GM18870 (cell line): ENCODE measurements around the gene MRPS14.
"Not testable (repeated sequence)": the region's sequence is repeated elsewhere in the genome, so short reads cannot be mapped to it uniquely, and the experiment has no call there.

Source experiments
- ATAC-seq: cut with Tn5 transposase; IDR thresholded peaks from one replicate; pipeline ENCODE4 v1.9.1; 2021; ENCODE audit warnings: moderate library complexity; ENCODE audit not compliant: unreplicated experiment

Gene MRPS14

DNA sequence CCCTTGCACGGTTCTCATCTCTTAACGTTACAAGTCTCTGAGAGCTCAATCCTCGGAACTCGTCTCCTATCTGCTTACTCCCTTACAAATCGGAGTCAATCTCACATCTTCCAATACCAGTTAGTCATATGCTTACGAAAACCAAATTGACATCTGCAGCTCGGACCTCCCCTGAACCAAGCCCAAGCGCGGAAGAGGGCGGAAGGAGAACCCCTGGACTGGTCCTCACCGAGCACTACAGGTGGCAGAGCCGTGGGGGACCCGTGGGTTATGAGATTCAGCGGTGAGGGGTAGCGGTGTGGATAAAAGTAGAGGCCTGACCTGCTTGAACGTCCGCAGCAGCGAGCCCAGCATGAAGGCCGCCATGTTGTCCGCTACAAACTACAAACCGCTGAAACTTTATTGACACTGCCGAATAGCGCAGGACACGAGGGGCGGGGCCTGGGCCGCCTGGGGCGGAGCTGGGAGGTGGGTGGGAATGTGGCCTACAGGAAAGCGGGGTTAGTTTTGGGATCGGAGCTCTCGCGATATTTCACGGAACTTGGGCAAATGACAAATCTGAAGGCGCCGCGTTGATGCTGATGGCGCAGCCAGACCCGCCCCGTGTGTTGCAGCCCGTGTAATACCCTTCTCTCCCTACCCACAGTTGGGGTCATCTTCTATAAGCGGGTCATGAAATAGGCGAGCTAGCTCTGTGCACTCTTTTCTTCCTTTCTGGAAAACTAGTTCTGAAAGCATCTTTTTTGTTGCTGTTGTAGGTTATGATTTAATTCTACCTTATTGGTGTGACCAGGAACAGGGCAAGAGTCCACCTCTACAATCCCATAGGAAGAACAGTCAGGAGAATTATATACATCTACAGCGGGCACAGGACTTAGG lies at the start of gene MRPS14:
TSS of gene MRPS14 (minus strand) at position 383 of the 879 bp plus-strand sequence. CDS start at position 366, 17 bp downstream.
- peak; percentile 89 for ATAC-seq

DNA sequence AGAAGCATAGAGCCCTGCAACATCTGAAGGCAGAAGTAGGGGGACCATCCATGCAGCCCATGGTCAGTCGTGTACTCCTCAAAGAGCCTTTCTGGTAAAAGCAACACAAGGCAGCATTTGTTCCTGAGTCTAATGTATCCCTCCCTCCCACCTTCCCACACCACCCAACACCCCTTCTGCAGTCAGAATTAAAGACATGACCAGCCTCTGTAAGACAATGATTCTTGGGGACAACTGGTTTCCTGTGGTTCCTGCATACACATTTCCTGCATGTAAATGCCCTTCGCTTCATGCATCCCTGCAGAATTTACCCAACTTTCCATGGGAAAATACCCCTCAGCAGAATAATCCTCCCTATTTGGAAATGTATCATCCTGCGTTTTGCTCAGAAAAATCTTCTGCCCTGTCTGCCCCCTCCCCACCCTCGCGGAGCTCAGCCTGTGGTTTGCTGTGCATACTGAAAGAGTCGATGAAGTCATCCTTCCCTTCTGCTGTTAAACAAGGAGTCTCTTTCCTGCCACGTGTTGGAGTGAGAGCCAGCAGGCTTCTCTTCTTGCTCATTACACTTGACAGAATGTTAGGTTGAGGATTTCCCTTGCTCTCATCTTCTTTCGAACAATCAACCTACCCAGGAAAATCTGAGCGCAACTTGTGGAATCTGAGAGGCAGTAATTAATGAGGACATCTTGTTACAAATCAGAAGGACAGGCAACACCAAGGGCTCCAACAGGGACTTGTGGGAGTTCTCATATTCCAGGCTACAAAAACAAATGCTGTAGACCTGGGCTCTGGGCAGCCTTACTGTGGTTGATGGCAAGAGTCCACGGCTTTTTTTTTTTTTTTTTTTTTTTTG lies 49.1 kb upstream of the MRPS14 start:
- peak; percentile 73 for ATAC-seq

DNA sequence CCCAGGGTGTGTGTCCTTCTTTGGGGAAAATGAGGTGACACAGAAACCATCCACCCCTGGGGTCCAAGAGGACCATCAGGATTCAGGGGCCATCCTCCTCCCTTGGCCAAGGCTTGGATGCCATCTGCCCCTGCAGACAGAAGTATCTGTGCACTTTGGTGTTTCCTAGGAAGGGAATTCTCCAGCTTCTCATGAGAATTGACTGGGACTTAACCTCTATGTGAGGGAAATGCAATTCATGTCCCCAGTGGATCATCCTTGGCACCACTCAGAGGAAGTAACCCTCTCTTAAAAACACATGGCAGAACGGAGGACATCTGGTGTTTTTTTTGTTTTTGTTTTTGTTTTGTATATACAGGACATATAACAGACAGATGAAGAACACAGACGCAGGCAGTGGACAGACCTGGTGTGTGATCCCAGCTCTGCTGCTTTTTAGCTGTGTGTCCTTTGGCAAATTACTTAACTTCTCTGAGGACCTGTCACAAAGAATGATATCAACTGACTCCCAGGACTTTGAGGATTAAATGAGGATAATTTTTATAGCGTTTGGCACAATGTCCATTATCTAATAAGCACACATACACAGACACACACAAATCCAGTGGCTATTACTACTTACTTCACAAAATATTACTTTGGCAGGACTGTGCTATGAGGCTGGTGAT lies 48.2 kb upstream of the MRPS14 start:
- ATAC-seq, result no peak

DNA sequence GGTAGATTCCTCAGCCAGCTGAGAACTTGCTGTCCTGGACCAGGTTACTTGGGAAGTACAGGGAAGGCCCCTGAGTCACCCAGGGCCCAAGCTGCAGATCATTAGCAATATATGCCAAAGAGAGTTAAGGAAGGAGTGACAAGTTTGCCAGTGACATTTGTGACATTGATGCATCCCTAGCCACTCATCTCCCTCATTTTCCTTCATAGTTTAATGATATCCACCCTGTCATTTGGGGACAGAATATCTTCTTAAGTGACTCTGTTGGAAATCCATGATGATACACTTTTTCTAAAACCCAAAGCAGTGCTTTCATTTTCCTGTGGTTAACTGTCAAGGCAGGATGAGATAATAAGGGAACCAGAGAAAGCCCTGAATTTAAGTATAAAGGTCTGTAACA lies 47.6 kb upstream of the MRPS14 start:
- no peak for ATAC-seq

DNA sequence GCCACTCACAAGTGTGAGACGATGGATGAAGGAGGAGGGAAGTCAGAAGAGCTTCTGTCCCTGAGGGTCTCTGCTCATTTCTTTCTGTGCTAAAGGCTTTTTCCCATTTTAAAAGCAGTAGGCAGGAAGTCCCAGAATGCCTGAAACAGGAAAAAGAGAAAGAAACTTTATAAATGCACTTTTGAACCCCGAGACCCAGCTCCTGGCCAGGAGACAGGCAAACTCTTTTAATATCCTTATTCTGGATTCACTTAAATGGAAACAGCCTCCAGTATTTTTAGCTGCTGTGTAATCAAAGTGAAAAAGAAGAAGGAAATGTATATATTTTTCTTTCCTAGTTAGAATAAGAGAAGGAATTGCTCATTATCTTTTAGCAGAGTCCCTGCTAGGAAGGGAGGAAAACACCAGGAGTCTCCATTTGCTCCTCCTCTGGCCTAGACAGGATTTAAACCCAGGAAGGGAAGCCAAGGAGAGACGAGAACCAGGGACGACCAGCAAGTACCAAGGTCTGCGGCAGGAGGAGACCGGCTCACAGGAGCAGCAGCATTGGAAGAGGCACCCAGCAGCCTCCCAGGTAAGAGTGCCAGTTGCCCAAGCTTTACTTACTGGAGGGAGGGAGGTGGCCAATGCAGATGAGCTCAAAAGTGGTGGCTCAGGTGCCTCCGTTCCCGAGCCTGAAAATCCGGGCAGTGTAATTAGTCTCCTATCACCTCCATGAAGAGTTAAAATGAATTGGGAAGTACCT lies 44.3 kb upstream of the MRPS14 start, which contains the start of gene TNN:
TSS of gene TNN (plus strand) at position 472 of the 745 bp plus-strand sequence. CDS start 9,586 bp downstream, outside the sequence.
- no peak for ATAC-seq

DNA sequence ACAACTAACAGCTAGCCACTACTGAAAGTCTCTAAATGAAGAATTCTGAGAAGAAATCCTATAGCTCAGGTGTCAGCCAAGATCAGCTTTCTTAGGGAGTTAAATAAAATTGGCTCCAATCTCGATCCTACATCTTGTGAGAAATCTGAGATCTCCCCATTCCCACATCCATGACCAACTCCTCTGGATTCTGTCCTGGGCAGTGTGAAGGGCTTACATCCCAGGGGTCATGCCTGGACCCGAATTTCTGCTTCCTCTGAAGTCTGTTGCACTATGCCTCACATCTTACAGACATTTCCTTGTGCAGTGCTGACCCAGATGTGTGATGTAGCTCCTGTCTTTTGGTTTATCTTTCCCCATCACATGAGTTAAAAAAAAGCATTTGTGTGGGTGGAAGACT lies 39.6 kb upstream of the MRPS14 start:
- no peak for ATAC-seq

DNA sequence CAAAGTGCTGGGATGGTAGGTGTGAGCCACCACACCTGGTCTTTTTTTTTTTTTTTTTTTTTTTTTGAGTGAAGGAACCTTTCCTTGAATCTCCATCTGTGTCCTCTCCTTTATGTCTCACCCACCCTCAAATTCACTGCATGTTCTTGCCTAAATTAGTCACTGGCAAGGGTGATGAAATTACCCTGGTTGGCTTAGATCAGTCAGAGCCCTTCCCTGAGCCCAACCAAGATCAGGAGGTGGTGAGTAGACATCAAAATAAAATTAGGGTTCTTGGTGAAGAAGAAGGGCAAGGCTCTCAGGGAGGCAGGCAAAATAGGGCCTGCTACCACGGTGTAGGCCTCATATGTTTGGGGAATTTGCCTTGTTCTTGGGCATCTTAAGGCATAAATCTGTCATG lies 39.1 kb upstream of the MRPS14 start:
- ATAC-seq, result no peak

DNA sequence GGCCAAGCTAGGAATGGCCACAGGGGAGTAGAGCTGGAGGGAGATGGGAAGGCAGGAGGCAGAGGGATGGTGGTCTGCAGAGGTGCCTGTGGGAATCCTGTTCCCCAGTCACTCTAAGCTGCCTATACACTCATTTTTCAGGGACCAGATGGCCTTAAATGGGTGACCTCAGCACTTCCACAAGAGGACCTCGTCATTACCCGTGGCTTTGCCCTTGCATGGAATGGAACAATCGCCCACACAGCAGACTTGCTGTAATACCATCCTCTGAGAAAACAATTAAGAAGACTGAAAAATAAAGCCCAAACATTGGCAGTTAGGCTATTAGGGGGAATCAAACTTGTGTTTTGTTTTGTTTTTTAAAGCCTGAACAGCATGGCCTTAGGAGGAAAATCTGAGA lies 31.5 kb upstream of the MRPS14 start:
- no peak for ATAC-seq

DNA sequence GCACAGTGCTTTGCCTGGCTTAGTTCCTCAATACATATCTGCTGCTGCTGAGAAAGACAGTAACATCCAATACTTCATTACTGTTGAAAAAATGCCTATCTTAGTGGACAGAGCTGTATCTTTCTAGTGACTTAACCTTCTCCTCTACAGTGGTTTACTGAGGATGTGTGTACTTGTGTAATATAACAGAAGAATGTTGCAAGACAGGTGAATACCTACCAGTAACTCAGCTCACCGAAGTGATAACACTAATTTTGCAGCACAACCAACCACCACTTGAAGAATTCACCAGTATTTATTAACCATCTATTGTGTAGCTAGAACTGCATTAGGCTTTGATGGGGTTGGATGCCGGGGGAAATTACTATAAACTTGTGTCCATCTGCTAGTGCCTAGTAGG lies 27.8 kb upstream of the MRPS14 start:
- ATAC-seq, result no peak

DNA sequence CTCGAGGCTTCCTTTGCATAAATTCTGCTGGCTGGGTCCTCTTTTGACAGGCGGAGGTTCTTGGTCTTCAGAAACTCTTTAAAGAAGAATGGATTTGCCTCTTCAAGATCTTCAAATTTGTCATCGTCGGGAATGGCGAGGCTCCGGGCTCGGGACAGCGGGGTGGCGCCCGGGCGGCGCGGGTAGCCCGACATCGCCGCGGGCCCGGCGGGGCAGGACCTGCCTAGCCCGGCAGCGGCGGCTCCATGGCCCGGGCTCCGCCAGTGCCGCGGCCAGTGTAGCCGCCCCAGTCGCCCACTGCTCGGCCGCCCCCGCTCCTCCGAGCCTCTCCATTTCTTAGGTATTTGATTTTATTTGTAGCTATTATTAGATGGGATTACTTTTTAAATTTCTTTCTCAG lies 22.3 kb upstream of the MRPS14 start:
- ATAC-seq, result no peak

DNA sequence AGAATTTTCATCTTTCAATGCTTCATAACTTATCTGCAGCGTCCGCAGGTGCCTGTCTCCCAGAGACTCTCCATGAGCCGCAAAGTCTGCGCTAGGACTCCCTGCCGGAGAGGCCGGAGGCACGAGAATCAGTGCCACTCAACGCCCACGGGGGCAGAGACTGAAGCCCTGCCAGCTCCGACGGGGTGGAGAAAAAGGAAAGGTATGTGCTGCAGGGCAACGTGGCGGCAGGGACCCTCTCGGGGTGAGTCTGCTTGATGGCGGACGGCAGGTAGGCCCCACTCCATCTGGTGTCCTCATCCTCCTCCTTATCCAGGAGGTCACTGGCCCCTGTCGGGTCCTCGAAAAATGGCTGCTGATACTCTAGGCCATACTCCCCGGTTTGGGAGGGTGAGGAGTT lies 21.9 kb upstream of the MRPS14 start:
- no peak for ATAC-seq

DNA sequence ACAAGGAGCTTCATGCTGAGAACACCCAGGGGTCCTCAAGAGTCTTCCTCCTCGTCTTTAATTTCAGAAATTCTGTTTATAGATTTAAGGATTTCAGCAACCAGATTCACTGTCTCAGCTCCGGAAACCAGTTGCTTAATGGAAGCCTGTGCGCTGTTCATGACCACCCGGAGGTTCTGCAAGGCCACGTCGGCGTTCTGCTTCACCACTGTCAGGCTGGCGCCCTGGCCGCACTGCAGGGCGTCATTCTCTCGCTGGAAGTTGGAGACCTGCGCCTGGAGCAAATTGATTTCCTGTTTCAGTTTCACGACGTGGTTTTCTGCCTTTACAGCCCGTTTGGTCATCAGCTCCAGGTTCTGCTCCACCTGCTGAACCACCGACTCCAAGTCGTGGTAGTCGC lies 21.4 kb upstream of the MRPS14 start:
- not testable (repeated sequence) for ATAC-seq

DNA sequence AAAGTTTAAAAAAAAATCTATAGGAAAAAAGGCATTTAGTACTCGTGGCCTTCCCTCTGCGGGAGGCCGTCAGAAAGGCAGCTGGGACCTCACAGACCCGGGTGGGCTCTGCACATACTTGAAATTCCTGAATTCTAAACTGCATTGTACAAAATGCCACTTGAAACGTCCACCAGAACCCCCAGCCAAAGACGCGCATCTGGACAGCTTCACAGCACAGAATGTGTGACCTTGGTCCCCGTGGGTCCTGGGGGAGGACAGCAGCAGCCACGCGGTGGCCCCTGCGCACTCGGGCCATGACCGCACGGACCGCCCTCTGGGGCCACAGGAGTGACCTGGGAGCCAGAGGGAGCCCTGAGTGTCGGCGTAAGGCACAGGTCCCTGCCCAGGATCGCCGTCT lies 20.6 kb upstream of the MRPS14 start:
- no peak for ATAC-seq

DNA sequence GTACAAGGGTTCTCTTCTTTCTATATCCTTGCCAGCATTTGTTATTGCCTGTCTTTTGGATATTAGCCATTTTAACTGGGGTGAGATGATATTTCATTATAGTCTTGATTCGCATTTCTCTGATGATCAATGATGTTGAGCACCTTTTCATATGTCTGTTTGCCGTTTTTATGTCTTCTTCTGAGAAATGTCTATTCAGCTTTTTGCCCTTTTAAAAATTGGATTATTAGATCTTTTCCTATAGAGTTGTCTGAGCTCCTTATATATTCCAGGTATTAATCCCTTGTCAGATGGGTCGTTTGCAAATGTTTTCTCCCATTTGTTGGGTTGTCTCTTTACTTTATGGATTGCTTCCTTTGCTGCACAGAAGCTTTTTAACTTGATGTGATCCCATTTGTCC lies 19.4 kb upstream of the MRPS14 start:
- no peak for ATAC-seq

DNA sequence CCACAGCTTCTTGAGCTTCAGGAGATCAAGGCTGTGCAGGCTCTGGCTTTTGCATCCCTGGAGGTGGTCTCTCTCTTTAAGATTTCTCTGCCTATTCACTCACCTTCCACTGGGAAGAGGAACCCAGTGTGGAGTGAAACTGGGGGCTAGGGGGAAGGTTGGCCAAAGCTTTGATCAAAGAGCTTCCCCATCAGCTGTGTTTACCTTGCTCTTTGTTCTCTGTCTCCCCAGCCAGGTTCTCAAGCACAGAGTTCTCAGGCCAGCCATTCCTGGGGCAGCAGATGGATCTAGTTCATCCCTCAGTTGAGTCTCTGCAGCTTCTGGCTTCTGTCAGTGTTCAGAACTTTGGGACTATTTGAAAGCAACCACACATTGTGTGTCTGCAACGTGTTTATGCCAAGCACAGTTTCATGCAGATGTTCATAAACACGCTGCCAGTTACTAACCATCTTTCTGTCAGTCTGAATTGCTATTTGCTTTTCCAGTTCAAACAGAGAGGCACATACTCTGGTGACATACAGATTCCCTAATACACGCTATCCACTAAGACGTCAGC lies 17.2 kb upstream of the MRPS14 start:
- ATAC-seq, result no peak

DNA sequence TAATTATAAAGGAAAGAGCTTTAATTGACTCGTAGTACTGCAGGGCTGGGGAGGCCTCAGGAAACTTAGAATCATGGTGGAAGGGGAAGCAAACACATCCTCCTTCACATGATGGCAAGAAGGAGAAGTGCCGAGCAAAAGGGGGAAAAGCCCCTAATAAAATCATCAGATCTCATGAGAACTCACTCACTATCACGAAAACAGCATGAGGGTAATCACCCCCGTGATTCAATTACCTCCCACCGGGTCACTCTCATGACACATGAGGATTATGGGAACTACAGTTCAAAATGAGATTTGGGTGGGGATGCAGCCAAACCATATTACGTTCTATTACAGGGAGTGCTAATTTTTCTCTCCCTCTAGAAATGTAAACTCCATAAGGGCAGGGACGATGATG lies 14.2 kb upstream of the MRPS14 start:
- no peak for ATAC-seq

DNA sequence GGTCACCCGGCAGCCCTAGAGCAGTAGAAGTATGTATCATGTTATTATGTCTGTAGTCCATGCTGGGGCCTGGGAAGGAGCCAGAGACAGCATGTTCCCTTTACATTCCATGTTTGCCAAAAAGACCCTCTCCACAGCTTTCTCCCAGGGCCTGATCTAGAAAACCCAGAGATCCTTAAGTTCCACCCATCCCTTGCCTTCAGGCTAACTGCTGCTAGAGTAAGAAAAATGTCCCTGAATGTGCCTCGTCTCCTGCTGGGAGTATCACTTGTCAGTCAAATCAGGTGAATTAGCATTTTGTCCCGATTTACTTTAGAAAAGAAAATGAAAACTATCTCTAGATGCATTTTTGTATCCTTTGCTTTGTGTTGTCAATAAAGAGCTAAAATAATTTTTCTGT lies 13.3 kb upstream of the MRPS14 start:
- no peak for ATAC-seq

DNA sequence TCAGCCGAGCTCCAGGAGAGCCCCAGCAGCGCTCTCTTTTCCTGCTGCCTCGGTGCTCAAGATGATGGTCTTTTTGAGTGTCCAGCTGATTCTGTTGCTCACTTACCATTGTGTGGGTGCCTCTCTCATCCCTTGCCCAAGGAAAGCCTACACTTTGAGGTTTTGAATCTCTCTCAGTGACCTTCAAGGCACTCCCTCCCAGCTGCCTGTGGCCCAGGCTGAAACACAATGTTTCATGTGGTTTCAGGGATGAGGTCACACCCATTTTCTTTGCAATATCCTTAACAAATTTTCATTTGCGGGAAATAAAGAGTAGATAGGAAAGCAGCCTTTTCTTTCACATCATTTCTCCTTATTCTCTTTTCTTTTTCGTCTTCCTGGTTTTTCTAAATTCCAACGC lies 12.6 kb upstream of the MRPS14 start:
- ATAC-seq, result no peak

DNA sequence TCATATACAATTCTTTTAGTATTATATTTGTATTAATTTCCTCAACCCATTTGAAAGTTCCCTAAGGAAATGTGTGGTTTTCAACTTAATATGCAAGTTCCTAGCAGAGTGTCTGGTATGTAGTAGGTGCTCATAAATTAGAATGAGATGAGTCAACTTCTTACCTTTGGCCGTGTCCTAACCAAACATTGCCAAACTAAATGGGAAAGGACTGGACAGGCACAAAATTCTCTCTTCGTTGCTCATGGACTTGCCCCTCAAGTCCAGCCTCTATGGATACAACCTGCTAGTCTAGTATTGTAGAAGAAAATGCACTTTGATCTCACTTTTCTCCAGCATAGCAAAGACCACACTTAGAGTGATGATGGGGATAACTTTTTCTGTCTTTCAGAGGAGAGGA lies 11.6 kb upstream of the MRPS14 start:
- ATAC-seq, result no peak

DNA sequence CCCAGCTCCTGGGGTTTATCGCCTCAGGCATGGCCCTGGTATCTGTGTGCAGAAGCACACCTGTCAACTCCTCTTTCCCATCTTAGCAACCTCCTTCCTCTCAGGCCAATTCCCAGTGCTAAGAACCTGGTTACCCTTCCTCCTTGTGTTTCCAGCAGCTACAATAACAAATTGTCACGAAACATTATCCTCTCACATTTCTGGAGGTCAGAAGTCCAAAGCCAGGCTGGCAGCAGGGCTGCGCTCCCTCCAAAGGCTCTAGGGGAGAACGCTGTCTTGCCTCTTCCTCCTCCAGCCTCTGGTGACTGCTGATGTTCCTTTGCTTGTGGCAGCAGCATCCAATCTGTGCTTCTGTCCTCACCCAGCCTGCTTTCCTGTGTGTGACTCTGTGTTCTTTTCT lies 10.7 kb upstream of the MRPS14 start:
- ATAC-seq, result no peak
